HL-60/S4 treated with phorbol 12-myristate 13-acetate at 8.2 ng/mL for 4 days and 3 days (cell line): ENCODE data around the gene COL18A1.

Source experiments
- in situ Hi-C: fragments of 300-500 bp; cut with MboI; formaldehyde crosslinking; loops from 2 replicates; pipeline ENCODE4 v1.15.0; 2022; ENCODE audit warnings: low sequenced_read_pairs

Gene COL18A1

GRCh38 chr21:45475004-45475685, 70.2 kb downstream of the COL18A1 start:
- in situ Hi-C loops = no loop called here

- in situ Hi-C loops = no loop called here
Measured at GRCh38 chr21:45475797-45476570, 71.0 kb downstream of the COL18A1 start.

GRCh38 chr21:45476582-45476981, 71.6 kb downstream of the COL18A1 start:
- in situ Hi-C loops = no loop called here

- in situ Hi-C loops = no loop called here
Measured at GRCh38 chr21:45477176-45478114, 72.5 kb downstream of the COL18A1 start.

GRCh38 chr21:45478115-45478801, 73.3 kb downstream of the COL18A1 start:
- in situ Hi-C loops = no loop called here

- in situ Hi-C loops = no loop called here
Measured at GRCh38 chr21:45478816-45479669, 74.1 kb downstream of the COL18A1 start.

GRCh38 chr21:45479691-45480675, 75.0 kb downstream of the COL18A1 start:
- in situ Hi-C loops = no loop called here

- in situ Hi-C loops = no loop called here
Measured at GRCh38 chr21:45480701-45481500, 75.9 kb downstream of the COL18A1 start.

GRCh38 chr21:45481566-45481965, 76.6 kb downstream of the COL18A1 start:
- in situ Hi-C loops = no loop called here

- in situ Hi-C loops = no loop called here
Measured at GRCh38 chr21:45481977-45482898, 77.3 kb downstream of the COL18A1 start.

GRCh38 chr21:45482899-45483821, 78.2 kb downstream of the COL18A1 start:
- in situ Hi-C loops = no loop called here

GRCh38 chr21:45484318-45484717, 79.4 kb downstream of the COL18A1 start:
- in situ Hi-C loops = no loop called here

- in situ Hi-C loops = no loop called here
Measured at GRCh38 chr21:45485686-45486442, 80.9 kb downstream of the COL18A1 start.

GRCh38 chr21:45486443-45487160, 81.6 kb downstream of the COL18A1 start:
- in situ Hi-C loops = no loop called here
